AG09309 (cell line): ENCODE results near the gene GLRX5.

ENCODE experiments used
- DNase-seq: peaks from one replicate; pipeline ENCODE4 v3.0.0-alpha.2; 2010; ENCODE audit warnings: low read depth
- H3K4me3 ChIP-seq: 2 replicates; pipeline ENCODE4 v1.5.1; 2011; ENCODE audit warnings: mild to moderate bottlenecking, low read depth, low read length, moderate library complexity; ENCODE audit not compliant: control insufficient read depth
- TF ChIP-seq, protein P1 (sequence below): IDR thresholded peaks from 2 replicates; pipeline ENCODE4 v1.5.1; 2011; ENCODE audit warnings: mild to moderate bottlenecking, low read depth, low read length, inconsistent platforms; ENCODE audit not compliant: insufficient read depth, control insufficient read depth; ENCODE audit errors: missing control alignments

Gene GLRX5

DNA sequence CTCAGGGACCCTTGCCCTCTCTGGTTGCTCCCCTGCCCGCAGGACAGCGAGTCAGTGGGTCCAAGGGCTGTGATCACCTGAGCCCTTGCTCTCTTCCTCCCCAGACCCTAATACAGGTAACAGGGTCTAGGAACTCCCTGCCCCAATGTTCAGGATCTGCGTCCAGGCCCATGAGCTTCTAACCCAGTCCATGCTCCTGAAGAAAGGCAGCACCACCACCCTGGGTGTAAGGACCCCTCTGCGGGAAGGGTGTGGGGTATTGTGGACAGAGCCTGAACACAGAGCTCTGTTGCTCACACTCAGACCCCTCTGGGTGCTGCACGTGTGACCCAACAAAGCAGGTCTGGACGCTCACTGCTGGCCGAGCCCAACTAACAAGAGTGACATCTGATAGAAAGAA, 18.3 kb downstream of the GLRX5 start:
- TF ChIP-seq, protein P1, sequence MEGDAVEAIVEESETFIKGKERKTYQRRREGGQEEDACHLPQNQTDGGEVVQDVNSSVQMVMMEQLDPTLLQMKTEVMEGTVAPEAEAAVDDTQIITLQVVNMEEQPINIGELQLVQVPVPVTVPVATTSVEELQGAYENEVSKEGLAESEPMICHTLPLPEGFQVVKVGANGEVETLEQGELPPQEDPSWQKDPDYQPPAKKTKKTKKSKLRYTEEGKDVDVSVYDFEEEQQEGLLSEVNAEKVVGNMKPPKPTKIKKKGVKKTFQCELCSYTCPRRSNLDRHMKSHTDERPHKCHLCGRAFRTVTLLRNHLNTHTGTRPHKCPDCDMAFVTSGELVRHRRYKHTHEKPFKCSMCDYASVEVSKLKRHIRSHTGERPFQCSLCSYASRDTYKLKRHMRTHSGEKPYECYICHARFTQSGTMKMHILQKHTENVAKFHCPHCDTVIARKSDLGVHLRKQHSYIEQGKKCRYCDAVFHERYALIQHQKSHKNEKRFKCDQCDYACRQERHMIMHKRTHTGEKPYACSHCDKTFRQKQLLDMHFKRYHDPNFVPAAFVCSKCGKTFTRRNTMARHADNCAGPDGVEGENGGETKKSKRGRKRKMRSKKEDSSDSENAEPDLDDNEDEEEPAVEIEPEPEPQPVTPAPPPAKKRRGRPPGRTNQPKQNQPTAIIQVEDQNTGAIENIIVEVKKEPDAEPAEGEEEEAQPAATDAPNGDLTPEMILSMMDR: no peak

DNA sequence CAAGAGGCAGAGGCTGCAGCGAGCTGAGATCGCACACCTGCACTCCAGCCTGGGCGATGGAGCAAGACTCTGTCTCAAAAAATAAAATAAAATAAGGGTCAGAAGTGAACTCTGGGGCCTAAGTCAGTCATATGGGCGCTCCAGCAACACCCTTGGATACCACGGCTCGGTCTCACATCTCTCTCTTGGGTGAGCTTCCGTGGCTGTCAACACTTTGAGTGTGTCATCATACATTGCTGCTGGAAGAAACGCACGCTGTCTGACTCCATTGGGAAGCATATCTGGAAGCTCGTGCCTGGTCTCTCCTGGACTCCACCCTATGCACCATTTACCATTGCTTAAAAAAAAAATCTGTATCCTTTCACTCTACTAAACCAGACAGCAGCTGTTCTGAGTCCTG, 20.2 kb downstream of the GLRX5 start:
- no peak overlapping the region for H3K4me3 ChIP-seq
- TF ChIP-seq, protein P1: no peak
- DNase-seq: no peak

More for the DNA sequence above, 18.3 kb downstream of the GLRX5 start:
- H3K4me3 ChIP-seq: no peak overlapping the region
- no peak for DNase-seq

DNA sequence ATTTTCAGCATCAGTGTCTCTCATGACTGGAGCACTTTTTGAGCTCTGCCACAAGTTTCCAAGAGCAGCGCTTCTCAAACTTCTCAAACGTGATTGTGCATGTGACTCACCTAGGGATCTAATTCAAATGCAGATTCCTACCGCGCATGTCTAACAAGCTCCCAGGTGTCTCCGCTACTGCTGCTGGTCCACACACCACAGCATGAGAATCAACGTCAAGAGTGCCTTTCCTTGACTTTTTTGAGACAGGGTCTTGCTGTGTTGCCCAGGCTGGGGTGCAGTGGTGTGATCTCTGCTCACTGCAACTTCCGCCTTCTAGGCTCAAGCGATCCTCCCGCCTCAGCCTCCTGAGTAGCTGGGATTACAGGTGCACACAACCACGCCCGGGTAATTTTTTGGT, 22.4 kb downstream of the GLRX5 start:
- TF ChIP-seq, protein P1: no peak
- H3K4me3 ChIP-seq: no peak overlapping the region
- DNase-seq: no peak

DNA sequence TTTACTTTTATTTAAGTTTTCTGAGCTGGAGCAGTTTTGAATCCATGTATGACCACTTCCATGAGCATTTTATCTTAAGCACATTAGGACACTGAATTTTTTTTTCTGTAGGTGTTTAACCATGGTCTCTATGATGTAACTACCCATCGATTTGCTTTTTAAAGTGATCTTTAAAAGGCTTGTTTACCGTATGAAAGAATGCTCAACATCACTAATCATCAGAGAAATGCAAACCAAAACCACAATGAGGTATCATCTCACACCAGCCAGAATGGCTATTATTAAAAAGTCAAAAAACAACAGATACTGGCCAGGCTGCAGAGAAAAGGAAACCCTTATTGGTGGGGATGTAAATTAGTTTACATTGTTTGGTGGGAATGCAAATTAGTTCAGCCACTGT, 23.0 kb downstream of the GLRX5 start:
- no peak overlapping the region for H3K4me3 ChIP-seq
- no peak for DNase-seq
- TF ChIP-seq, protein P1: no peak

DNA sequence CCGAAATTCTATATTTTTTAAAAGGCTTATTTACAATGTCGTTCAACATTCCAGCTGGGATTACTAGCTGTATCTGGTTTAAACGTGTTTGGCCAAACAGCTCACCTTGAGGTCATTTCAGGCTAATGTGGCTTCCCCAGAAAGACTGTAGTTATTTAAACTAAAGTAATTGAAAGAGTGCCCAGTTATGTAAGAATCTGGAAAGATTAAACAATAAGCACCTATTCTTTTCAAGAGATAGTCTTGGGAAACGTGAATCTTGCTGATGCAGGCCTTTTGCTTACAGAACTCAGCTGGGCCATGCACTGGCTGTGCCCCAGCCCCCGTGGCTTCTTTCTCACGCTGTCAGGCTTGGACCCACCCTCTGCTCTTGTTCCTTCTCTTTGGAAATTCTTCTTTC, 24.4 kb downstream of the GLRX5 start:
- H3K4me3 ChIP-seq: no peak overlapping the region
- no peak for DNase-seq
- TF ChIP-seq, protein P1: no peak

DNA sequence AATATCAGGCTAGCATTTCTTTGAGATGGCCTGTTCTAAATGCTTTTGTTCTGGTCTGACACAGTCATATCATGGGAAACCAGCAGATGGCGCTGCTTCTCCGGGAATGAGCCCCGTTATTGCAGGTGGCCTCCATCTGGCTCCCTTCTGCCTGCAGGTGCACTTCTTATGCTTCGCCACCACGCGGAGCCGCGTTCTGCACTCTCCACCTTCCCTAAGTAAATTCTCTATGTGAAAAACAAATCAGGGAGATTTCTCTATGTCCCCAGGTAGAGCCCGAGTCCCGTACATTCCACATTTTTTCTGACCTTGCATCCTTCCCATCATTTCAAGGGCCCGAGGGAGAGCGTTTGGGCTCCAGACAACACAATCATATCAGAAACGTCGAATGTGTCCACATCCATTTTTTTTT, 26.2 kb downstream of the GLRX5 start:
- peak; percentile 38 for DNase-seq
- TF ChIP-seq, protein P1: peak; percentile 91
- H3K4me3 ChIP-seq: no peak overlapping the region

DNA sequence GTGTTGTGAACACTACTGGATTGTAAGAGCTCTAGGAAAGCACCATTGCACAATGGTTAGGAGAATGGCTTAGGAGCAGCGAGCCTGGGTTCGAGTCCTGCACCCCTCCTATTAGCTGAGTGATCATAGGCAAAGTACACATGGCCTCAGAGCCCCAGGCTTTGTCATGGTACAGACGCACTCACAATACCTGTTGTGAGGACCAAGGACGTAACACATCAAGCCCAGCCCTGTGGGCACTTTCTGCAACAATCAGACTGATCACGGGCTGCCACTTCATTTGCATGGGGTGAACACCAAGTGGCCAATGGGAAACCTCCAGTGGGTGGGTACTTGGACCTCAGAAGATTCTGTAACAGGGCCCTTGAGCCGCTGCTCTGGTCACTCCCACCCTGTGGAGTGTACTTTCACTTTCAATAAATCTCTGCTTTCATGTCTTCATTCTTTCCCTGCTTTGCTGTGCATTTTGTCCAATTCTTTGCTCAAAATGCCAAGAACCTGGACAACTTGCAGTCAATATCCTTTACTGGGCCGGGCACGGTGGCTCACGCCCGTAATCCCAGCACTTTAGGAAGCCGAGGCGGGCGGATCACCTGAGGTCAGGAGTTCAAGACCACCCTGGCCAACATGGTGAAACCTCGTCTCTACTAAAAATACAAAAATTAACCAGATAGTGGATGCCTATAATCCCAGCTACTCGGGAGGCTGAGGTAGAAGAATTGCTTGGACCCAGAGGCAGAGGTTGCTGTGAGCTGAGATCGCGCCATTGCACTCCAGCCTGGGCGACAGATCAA, 28.2 kb downstream of the GLRX5 start:
- no peak overlapping the region for H3K4me3 ChIP-seq
- TF ChIP-seq, protein P1: no peak
- no peak for DNase-seq
